HAP-1 (cell line): ENCODE data around the gene ZFR2.
A peak's percentile ranks its signal among the peaks of the same experiment; 100 is the strongest.
"Not testable (repeated sequence)": the region's sequence is repeated elsewhere in the genome, so short reads cannot be mapped to it uniquely, and the experiment has no call there.

Experiments used
- DNase-seq, 2 experiments: peaks; one replicate each; pipeline ENCODE4 v3.0.0-alpha.2; 2016 to 2020; ENCODE audit warnings: low spot score in 2 of 2
- H3K27me3 ChIP-seq: fragments of 250-450 bp; sonication (Bioruptor Pico); 2 replicates; pipeline ENCODE4 v1.5.1; 2020; ENCODE audit warnings: low read depth, mild to moderate bottlenecking, moderate library complexity
- H3K36me3 ChIP-seq: fragments of 250-450 bp; sonication (Bioruptor Pico); replicated peaks from 2 replicates; pipeline ENCODE4 v1.5.1; 2020; ENCODE audit warnings: mild to moderate bottlenecking
- H3K4me1 ChIP-seq: fragments of 250-450 bp; sonication (Bioruptor Pico); 2 replicates; pipeline ENCODE4 v1.5.1; 2020; ENCODE audit warnings: mild to moderate bottlenecking
- H3K4me3 ChIP-seq: fragments of 250-450 bp; sonication (Bioruptor Pico); 2 replicates; pipeline ENCODE4 v1.5.1; 2020; ENCODE audit warnings: mild to moderate bottlenecking, moderate library complexity
- H3K9me3 ChIP-seq: fragments of 250-450 bp; sonication (Bioruptor Pico); 2 replicates; pipeline ENCODE4 v1.5.1; 2020; ENCODE audit warnings: mild to moderate bottlenecking, moderate library complexity
- in situ Hi-C: fragments of 300-500 bp; cut with MboI; formaldehyde crosslinking; loops from 3 replicates; pipeline ENCODE4 v1.14.3; 2020; ENCODE audit warnings: low sequenced_read_pairs, inconsistent platforms, mixed read lengths

The ZFR2 gene

GRCh38 chr19:3868770-3869456 lies at the start of gene ZFR2:
Gene ZFR2, minus strand, starts transcription at chr19:3869038. Its CDS starts 21 bp downstream, at chr19:3869017.
- peaks cover 8% of the 10 kb centered on the region; the same call in 1 of the 2 replicates for H3K27me3 ChIP-seq
- no peaks in the 10 kb centered on the region for H3K4me1 ChIP-seq
- H3K9me3 ChIP-seq = peaks cover 3% of the 10 kb centered on the region; the same call in 1 of the 2 replicates
- in situ Hi-C loops = no loop called here
- H3K36me3 ChIP-seq = no peaks in the 10 kb centered on the region
- peak in 1 of 2 experiments; percentile 64 for DNase-seq
- H3K4me3 ChIP-seq = no peak within 1 kb of the TSS

GRCh38 chr19:3916033-3916432 lies 47.2 kb upstream of the ZFR2 start:
- H3K4me1 ChIP-seq = no peaks in the 10 kb centered on the region
- no peak for DNase-seq
- 0 out of 2 replicates have a peak, but pooled peaks cover 3% of the 10 kb centered on the region for H3K9me3 ChIP-seq
- H3K27me3 ChIP-seq = no peaks in the 10 kb centered on the region
- in situ Hi-C loops = no loop called here
- no peak overlapping the region for H3K4me3 ChIP-seq
- H3K36me3 ChIP-seq = no peaks in the 10 kb centered on the region

GRCh38 chr19:3914199-3914598 lies 45.4 kb upstream of the ZFR2 start:
- in situ Hi-C loops = no loop called here
- H3K4me1 ChIP-seq = no peaks in the 10 kb centered on the region
- no peaks in the 10 kb centered on the region for H3K36me3 ChIP-seq
- H3K4me3 ChIP-seq = peak overlapping the region; percentile 14
- DNase-seq = peak in 1 of 2 experiments; percentile 61
- H3K9me3 ChIP-seq = peaks cover 7% of the 10 kb centered on the region; the same call in 1 of the 2 replicates
- no peaks in the 10 kb centered on the region for H3K27me3 ChIP-seq

DNA sequence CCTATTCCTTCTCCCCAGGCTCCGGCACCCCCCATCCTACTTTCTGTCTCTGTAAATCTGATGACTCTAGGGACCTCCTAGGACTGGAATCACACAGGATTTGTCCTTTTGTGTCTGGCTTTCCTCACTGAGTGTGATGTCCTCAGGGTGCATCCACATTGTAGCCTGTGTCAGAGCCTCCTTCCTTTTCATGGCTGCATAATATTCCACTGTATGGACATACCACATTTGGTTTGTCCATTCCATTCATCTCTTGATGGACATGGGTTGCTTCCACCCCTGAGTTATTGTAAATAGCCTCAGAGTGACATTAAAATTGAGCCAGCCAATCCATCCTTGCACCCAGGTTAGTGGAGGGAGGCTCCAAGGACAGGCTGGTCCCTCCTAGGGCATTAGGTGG lies 41.3 kb upstream of the ZFR2 start:
- in situ Hi-C loops = no loop called here
- H3K36me3 ChIP-seq = no peaks in the 10 kb centered on the region

GRCh38 chr19:3908266-3909054 lies 39.6 kb upstream of the ZFR2 start:
- in situ Hi-C loops = no loop called here

More for the DNA sequence above, 41.3 kb upstream of the ZFR2 start:
- Histone ChIP-seq H3K4me1 (no peaks in the 10 kb centered on the region), H3K9me3 (peaks cover 7% of the 10 kb centered on the region; the same call in 1 of the 2 replicates), H3K27me3 (no peaks in the 10 kb centered on the region), H3K4me3 (no peak overlapping the region)
- DNase-seq = no peak

DNA sequence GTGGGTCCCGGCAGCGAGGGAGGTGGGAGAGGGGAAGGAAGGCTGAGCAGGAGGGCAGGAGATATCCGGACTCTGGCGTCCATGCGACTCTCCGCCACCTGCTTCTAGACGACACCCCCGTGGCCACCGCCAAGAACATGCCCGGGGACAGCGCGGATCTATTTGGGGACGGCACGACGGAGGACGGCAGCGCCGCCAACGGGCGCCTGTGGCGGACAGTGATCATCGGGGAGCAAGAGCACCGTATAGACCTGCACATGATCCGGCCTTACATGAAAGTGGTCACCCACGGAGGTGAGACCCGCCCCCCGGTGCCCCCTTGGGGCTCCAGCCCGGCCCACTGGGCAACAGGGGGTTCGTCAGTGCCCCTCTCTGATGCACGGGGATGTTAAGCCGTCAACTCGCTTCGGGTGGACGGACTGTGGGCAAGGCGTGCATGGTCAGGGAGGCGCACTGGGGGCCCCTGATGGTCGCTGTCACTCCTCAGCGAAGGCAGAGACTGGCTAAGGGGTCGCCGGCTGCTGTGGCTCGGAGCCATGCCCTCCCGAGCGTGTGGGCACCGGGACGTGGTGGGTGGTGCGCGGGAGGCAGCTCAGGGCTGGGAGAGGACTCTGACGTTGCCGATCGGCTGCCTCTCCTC lies 38.9 kb upstream of the ZFR2 start:
- in situ Hi-C loops = no loop called here
- Histone ChIP-seq H3K36me3 (no peaks in the 10 kb centered on the region), H3K4me1 (no peaks in the 10 kb centered on the region), H3K9me3 (peaks cover 7% of the 10 kb centered on the region; the same call in 1 of the 2 replicates), H3K4me3 (no peak overlapping the region), H3K27me3 (no peaks in the 10 kb centered on the region)
- DNase-seq = no peak

More at GRCh38 chr19:3908266-3909054, 39.6 kb upstream of the ZFR2 start:
- Histone ChIP-seq H3K4me1 (no peaks in the 10 kb centered on the region), H3K4me3 (no peak overlapping the region), H3K27me3 (no peaks in the 10 kb centered on the region), H3K36me3 (no peaks in the 10 kb centered on the region), H3K9me3 (peaks cover 7% of the 10 kb centered on the region; the same call in 1 of the 2 replicates)
- DNase-seq = no peak

DNA sequence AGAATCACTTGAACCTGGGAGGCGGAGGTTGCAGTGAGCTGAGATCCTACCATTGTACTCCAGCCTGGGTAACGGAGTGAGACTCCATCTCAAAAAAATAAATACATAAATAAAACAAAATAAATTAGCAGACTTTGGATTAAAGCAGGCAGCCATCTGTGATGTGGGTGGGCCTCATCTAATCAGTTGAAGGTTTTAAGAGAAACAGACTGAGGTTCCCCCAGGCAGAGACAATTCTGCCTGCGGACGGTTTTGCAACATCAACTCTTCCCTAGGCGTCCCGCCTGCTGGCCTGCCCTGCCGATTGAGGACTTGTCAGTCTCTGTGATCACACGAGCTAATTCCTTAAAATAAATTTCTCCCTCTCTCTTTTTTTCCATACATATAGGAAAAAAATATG lies 35.4 kb upstream of the ZFR2 start:
- DNase-seq = no peak
- Histone ChIP-seq H3K9me3 (no peaks in the 10 kb centered on the region), H3K4me3 (no peak overlapping the region), H3K36me3 (no peaks in the 10 kb centered on the region), H3K4me1 (no peaks in the 10 kb centered on the region), H3K27me3 (no peaks in the 10 kb centered on the region; the same call in none of the 2 replicates)
- in situ Hi-C loops = no loop called here

- DNase-seq = no peak
- Histone ChIP-seq H3K27me3 (peaks cover 4% of the 10 kb centered on the region), H3K9me3 (no peaks in the 10 kb centered on the region; the same call in 1 of the 2 replicates)
Measured at GRCh38 chr19:3902317-3902973, 33.6 kb upstream of the ZFR2 start.

GRCh38 chr19:3899531-3900294 lies 30.9 kb upstream of the ZFR2 start:
- peaks cover 4% of the 10 kb centered on the region for H3K27me3 ChIP-seq
- no peaks in the 10 kb centered on the region for H3K36me3 ChIP-seq
- DNase-seq = no peak
- in situ Hi-C loops = no loop called here
- no peak overlapping the region for H3K4me3 ChIP-seq
- no peaks in the 10 kb centered on the region; the same call in 1 of the 2 replicates for H3K9me3 ChIP-seq
- H3K4me1 ChIP-seq = no peaks in the 10 kb centered on the region

More at GRCh38 chr19:3902317-3902973, 33.6 kb upstream of the ZFR2 start:
- no peaks in the 10 kb centered on the region for H3K4me1 ChIP-seq
- no peak overlapping the region for H3K4me3 ChIP-seq
- no peaks in the 10 kb centered on the region for H3K36me3 ChIP-seq
- in situ Hi-C loops = no loop called here

GRCh38 chr19:3898426-3898825 lies 29.6 kb upstream of the ZFR2 start:
- H3K27me3 ChIP-seq = peaks cover 4% of the 10 kb centered on the region
- in situ Hi-C loops = no loop called here
- H3K4me3 ChIP-seq = no peak overlapping the region
- no peaks in the 10 kb centered on the region; the same call in 1 of the 2 replicates for H3K9me3 ChIP-seq
- H3K4me1 ChIP-seq = no peaks in the 10 kb centered on the region
- no peak for DNase-seq
- no peaks in the 10 kb centered on the region for H3K36me3 ChIP-seq

DNA sequence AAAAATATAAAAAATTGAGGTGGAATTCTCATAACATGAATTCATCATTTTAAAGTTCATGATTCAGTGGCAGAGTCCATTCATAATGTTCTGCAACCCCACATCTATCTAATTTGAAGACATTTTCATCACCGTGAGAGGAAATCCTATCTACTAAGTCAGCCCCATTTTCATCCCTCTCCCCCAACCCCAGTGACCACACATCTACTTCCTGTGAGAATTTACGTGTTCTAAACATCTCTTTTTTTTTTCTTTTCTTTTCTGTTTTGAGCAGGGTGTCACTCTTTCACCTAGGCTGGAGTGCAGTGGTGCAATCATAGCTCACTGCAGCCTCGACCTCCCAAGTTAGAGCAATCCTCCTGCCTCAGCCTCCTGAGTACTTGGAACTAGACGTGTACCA lies 29.1 kb upstream of the ZFR2 start:
- peaks cover 4% of the 10 kb centered on the region for H3K27me3 ChIP-seq
- no peak for DNase-seq
- in situ Hi-C loops = no loop called here
- no peak overlapping the region for H3K4me3 ChIP-seq
- no peaks in the 10 kb centered on the region for H3K4me1 ChIP-seq
- H3K36me3 ChIP-seq = no peaks in the 10 kb centered on the region
- H3K9me3 ChIP-seq = no peaks in the 10 kb centered on the region; the same call in 1 of the 2 replicates

DNA sequence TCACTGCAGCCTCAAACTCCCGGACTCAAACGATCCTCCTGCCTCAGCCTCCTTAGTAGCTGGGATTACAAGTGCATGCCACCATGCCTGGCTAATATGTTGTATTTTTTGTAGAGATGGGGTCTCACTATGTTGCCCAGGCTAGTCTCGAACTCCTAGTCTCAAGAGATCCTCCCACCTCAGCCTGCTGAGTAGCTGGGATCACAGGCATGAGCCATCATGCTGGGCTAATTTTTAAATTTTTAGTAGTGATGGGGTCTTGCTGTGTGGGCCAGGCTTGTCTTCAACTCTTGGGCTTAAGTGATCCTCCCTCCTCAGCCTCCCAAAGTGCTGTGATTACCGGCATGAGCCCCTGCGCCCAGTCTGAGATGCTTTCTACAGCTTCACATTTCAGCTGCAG lies 26.9 kb upstream of the ZFR2 start:
- Histone ChIP-seq H3K9me3 (no peaks in the 10 kb centered on the region; the same call in 1 of the 2 replicates), H3K36me3 (no peaks in the 10 kb centered on the region), H3K27me3 (peaks cover 4% of the 10 kb centered on the region; the same call in 1 of the 2 replicates), H3K4me3 (no peak overlapping the region), H3K4me1 (no peaks in the 10 kb centered on the region)
- in situ Hi-C loops = no loop called here
- no peak for DNase-seq

DNA sequence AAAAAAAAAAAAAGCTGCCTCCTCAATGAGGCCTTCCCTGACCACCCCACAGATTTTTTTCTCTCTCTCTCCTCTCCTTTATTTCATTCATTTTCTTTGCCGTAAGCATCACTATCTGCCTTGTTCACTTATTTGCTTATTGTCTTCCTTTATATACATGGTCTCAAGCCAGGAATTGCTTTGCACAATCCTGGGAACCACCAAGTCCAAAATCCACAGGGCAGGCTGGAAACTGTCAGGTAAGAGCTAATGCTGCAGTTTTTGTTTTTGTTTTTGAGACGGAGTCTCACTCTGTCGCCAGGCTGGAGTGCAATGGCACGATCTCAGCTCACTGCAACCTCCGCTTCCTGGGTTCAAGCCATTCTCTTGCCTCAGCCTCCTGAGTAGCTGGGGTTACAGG lies 26.1 kb upstream of the ZFR2 start:
- H3K4me1 ChIP-seq, H3K4me3 ChIP-seq, H3K36me3 ChIP-seq, H3K27me3 ChIP-seq, DNase-seq, H3K9me3 ChIP-seq, in situ Hi-C loops: not testable (repeated sequence)
